Endothelial cell of umbilical vein (primary cell): ENCODE measurements around the gene ASF1A. TPM values are rescaled to one million over a fixed set of nuclear protein-coding genes. Genes with fewer than 3 reads are reported as not detected.

Source experiments
- BruUV-seq: library from RNA; stranded (reverse); fragments of 400-500 nt; replicated peaks from 2 replicates; lab custom pipeline; 2021; lab: Mats Ljungman, UMichigan
- CTCF ChIA-PET: fragments of 300-600, 350-600 bp; sonication (Branson Sonifier 250); formaldehyde crosslinking; loops from one replicate; lab custom pipeline; 2021; ENCODE audit warnings: antibody characterized with exemption, inconsistent platforms; lab: Charles Lee
- POLR2A ChIA-PET: fragments of 300-600, 350-600 bp; sonication (Branson Sonifier 250); formaldehyde crosslinking; loops from one replicate; lab custom pipeline; 2021; ENCODE audit warnings: antibody characterized with exemption, inconsistent platforms; lab: Charles Lee
- DNase-seq: peaks from one replicate; pipeline ENCODE4 v3.0.0-alpha.2; 2011; ENCODE audit warnings: low read depth, low spot score
- FAIRE-seq: peaks from 2 replicates; lab custom pipeline; 2011; peaks lifted over from hg19 to GRCh38; lab: Jason Lieb, UNC
- H2AFZ ChIP-seq: 2 replicates; pipeline ENCODE4 v1.6.0; 2012; ENCODE audit warnings: low read depth, low read length, control low read depth, inconsistent platforms
- H3K27ac ChIP-seq: 2 replicates; pipeline ENCODE4 v1.5.1; 2011; ENCODE audit warnings: low read depth, mild to moderate bottlenecking, control low read depth, low read length, moderate library complexity; ENCODE audit not compliant: insufficient read depth
- H3K27me3 ChIP-seq, 2 experiments: 2 replicates each; pipeline versions ENCODE4 v1.6.0 to v1.6.1; 2011; ENCODE audit warnings: low read length in 2 of 2, mixed read lengths in 1 of 2; ENCODE audit not compliant: control insufficient read depth in 2 of 2, insufficient read depth in 2 of 2
- H3K36me3 ChIP-seq, 2 experiments: 2 replicates in 1 of 2; 3 replicates in 1 of 2; pipeline ENCODE4 v1.5.1; 2011; ENCODE audit warnings: low read length in 2 of 2, mild to moderate bottlenecking in 1 of 2, moderate library complexity in 1 of 2; ENCODE audit not compliant: control insufficient read depth in 2 of 2, insufficient read depth in 2 of 2; ENCODE audit errors: extremely low read depth in 1 of 2
- H3K4me1 ChIP-seq: 3 replicates; pipeline ENCODE4 v1.5.1; 2011; ENCODE audit warnings: mild to moderate bottlenecking, low read length; ENCODE audit not compliant: control insufficient read depth, insufficient read depth; ENCODE audit errors: extremely low read depth
- H3K4me2 ChIP-seq: 2 replicates; pipeline ENCODE4 v1.6.1; 2011; ENCODE audit warnings: low read length, control low read depth, mixed read lengths; ENCODE audit not compliant: insufficient read depth
- H3K4me3 ChIP-seq, 3 experiments: fragments of 200-600 bp in 1 of 3; sonication (generic), shearing (Covaris generic) in 1 of 3; replicated peaks in 1 of 3; 2 replicates each; pipeline ENCODE4 v1.5.1; 2011 to 2016; ENCODE audit warnings: control low read depth in 3 of 3, low read length in 3 of 3, mild to moderate bottlenecking in 2 of 3, inconsistent platforms in 1 of 3, low read depth in 1 of 3, moderate library complexity in 1 of 3; ENCODE audit not compliant: insufficient read depth in 1 of 3
- H3K79me2 ChIP-seq: 2 replicates; pipeline ENCODE4 v1.6.0; 2012; ENCODE audit warnings: low read length, inconsistent platforms; ENCODE audit not compliant: control insufficient read depth, insufficient read depth
- H3K9ac ChIP-seq: replicated peaks from 2 replicates; pipeline ENCODE3; 2011; ENCODE audit warnings: low read length, control low read depth; ENCODE audit not compliant: insufficient read depth; ENCODE audit errors: extremely low read depth
- H3K9me1 ChIP-seq: replicated peaks from 3 replicates; pipeline ENCODE4 v1.6.0; 2011; ENCODE audit warnings: mild to moderate bottlenecking, low read length; ENCODE audit not compliant: control insufficient read depth, insufficient read depth; ENCODE audit errors: extremely low read depth
- H3K9me3 ChIP-seq: replicated peaks from 2 replicates; pipeline ENCODE4 v1.5.1; 2012; ENCODE audit warnings: low read length, inconsistent platforms; ENCODE audit not compliant: control insufficient read depth, insufficient read depth
- H4K20me1 ChIP-seq: replicated peaks from 2 replicates; pipeline ENCODE3; 2011; ENCODE audit warnings: mild to moderate bottlenecking, low read length; ENCODE audit not compliant: control insufficient read depth, insufficient read depth; ENCODE audit errors: extremely low read depth
- EZH2 ChIP-seq: IDR thresholded peaks from 2 replicates; pipeline ENCODE4 v1.6.1; 2012; ENCODE audit warnings: borderline replicate concordance, low read depth, mild to moderate bottlenecking, moderate library complexity, low read length, inconsistent platforms; ENCODE audit not compliant: severe bottlenecking
- FOS ChIP-seq: IDR thresholded peaks from 2 replicates; pipeline ENCODE4 v1.6.1; 2011; ENCODE audit warnings: mild to moderate bottlenecking, low read length, moderate library complexity, borderline replicate concordance; ENCODE audit not compliant: insufficient read depth
- GATA2 ChIP-seq: IDR thresholded peaks from 2 replicates; pipeline ENCODE4 v1.7.0; 2011; ENCODE audit warnings: low read depth, mild to moderate bottlenecking, moderate library complexity, mixed read lengths, low read length; ENCODE audit not compliant: insufficient read length, insufficient read depth
- JUN ChIP-seq: IDR thresholded peaks from 2 replicates; pipeline ENCODE4 v1.6.1; 2011; ENCODE audit warnings: borderline replicate concordance, low read depth; ENCODE audit not compliant: insufficient read length, insufficient read depth
- MYC ChIP-seq: IDR thresholded peaks from one replicate; pipeline ENCODE4 v1.6.1; 2011; ENCODE audit warnings: mild to moderate bottlenecking, low read depth, low read length
- POLR2A ChIP-seq: IDR thresholded peaks from 2 replicates; pipeline ENCODE4 v1.6.1; 2012; ENCODE audit warnings: low read depth, mild to moderate bottlenecking, control low read depth, low read length
- POLR2AphosphoS5 ChIP-seq: IDR thresholded peaks from 2 replicates; pipeline ENCODE4 v1.6.1; 2012; ENCODE audit warnings: low read depth, mild to moderate bottlenecking, control low read depth, low read length, moderate library complexity; ENCODE audit not compliant: insufficient read depth
- dilution Hi-C: fragments of 300-500 bp; cut with MboI; formaldehyde crosslinking; loops from one replicate; pipeline ENCODE4 v1.15.0; 2019; ENCODE audit warnings: low sequenced_read_pairs; ENCODE audit not compliant: extremely low pct_ligation_motif_present
- intact Hi-C: fragments of 100-400 bp; cut with micrococcal nuclease; formaldehyde crosslinking; loops from one replicate; pipeline ENCODE4 v1.10.0; 2022
- polyA plus RNA-seq, 4 experiments: library from polyadenylated mRNA; depleted of rRNA in 3 of 4; stranded (reverse) in 3 of 4; unstranded in 1 of 4; fragments of >200 nt; gene quantifications; 2 replicates each; pipeline versions ENCODE4 v1.2.1 to v1.2.3, GENCODE V29; 2011 to 2012; ENCODE audit warnings: missing spikeins in 1 of 4
- total RNA-seq: library from RNA; stranded (reverse); gene quantifications from 2 replicates; pipeline ENCODE4 v1.2.3, GENCODE V29; 2021
- TF ChIP-seq, protein P1 (sequence below): IDR thresholded peaks from 2 replicates; pipeline ENCODE4 v1.6.1; 2011; ENCODE audit not compliant: insufficient read depth, insufficient read length
- TF ChIP-seq, protein P2 (sequence below), 2 donors: IDR thresholded peaks; 1 replicate in 1 of 2; 2 replicates in 1 of 2; pipeline ENCODE4 v1.5.1; 2011; ENCODE audit warnings: low read length in 2 of 2, mild to moderate bottlenecking in 2 of 2, moderate library complexity in 2 of 2, control low read depth in 1 of 2, inconsistent platforms in 1 of 2, low read depth in 1 of 2; ENCODE audit not compliant: insufficient read depth in 1 of 2; ENCODE audit errors: extremely low read depth in 1 of 2

Gene ASF1A
- total and polyA plus RNA-seq, 2 donors (not counting 3 experiments of a cell fraction or from before 2014, with no cell fraction given), result 17.6 to 38.4 TPM

DNA sequence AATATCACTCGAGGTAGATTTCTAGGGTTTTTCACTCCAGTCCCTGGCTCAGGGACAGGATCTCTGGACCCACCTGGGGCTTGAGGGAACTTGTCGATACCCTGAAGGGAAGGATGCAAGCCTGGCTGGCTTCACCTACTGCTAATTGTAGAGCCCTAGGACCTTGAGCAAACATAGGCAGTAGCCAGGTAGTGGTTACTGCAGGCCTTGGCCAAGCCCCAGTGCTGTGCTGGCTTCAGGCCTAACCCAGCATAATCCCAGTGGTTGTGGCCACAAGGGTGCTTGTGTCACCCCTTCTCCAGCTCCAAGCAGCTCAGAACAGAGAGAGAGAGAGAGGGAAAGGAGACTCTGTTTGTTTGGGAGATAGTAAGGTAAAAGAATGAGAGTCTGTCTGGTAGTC, 46.8 kb downstream of the ASF1A start:
- ChIA-PET CTCF (no interaction called here), POLR2A (no interaction called here)
- no peak for FAIRE-seq
- Histone ChIP-seq H3K4me1 (peaks cover under 1% of the 10 kb centered on the region), H3K79me2 (no peaks in the 10 kb centered on the region), H3K36me3 (no peaks in the 10 kb centered on the region), H2AFZ (no peak overlapping the region), H3K4me3 (no peak overlapping the region), H4K20me1 (no peaks in the 10 kb centered on the region), H3K27ac (no peak overlapping the region), H3K9me3 (no peaks in the 10 kb centered on the region), H3K9me1 (no peaks in the 10 kb centered on the region), H3K27me3 (no peaks in the 10 kb centered on the region), H3K4me2 (no peak overlapping the region), H3K9ac (no peak overlapping the region)
- DNase-seq, result no peak
- TF ChIP-seq, protein P1, sequence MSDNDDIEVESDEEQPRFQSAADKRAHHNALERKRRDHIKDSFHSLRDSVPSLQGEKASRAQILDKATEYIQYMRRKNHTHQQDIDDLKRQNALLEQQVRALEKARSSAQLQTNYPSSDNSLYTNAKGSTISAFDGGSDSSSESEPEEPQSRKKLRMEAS, result no peak
- TF ChIP-seq POLR2A, result no peak
- TF ChIP-seq MYC, result no peak
- TF ChIP-seq EZH2, result no peak
- no peak for TF ChIP-seq JUN
- no peak for TF ChIP-seq POLR2AphosphoS5
- TF ChIP-seq, protein P2, sequence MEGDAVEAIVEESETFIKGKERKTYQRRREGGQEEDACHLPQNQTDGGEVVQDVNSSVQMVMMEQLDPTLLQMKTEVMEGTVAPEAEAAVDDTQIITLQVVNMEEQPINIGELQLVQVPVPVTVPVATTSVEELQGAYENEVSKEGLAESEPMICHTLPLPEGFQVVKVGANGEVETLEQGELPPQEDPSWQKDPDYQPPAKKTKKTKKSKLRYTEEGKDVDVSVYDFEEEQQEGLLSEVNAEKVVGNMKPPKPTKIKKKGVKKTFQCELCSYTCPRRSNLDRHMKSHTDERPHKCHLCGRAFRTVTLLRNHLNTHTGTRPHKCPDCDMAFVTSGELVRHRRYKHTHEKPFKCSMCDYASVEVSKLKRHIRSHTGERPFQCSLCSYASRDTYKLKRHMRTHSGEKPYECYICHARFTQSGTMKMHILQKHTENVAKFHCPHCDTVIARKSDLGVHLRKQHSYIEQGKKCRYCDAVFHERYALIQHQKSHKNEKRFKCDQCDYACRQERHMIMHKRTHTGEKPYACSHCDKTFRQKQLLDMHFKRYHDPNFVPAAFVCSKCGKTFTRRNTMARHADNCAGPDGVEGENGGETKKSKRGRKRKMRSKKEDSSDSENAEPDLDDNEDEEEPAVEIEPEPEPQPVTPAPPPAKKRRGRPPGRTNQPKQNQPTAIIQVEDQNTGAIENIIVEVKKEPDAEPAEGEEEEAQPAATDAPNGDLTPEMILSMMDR (IDR thresholded peaks at IDR 0.05; ENCODE audit: extremely low read depth in 1 of 2, insufficient read depth in 1 of 2, low read depth in 1 of 2, low read length in 2 of 2), result no peak
- no peak for TF ChIP-seq GATA2
- TF ChIP-seq FOS, result no peak
- dilution Hi-C loops, result no loop called here
- intact Hi-C loops, result no loop called here
- BruUV-seq, result no TSS peak
